GM18868 (cell line): ENCODE data around the gene EVL.

Experiments
- ATAC-seq: cut with Tn5 transposase; IDR thresholded peaks from one replicate; pipeline ENCODE4 v1.9.1; 2021; ENCODE audit warnings: mild to moderate bottlenecking, moderate library complexity; ENCODE audit not compliant: unreplicated experiment

EVL gene

GRCh38 chr14:100080206-100080605 lies 15.0 kb downstream of the EVL start:
- no peak for ATAC-seq

GRCh38 chr14:100081997-100082625 lies 16.9 kb downstream of the EVL start:
- ATAC-seq, result no peak

- ATAC-seq, result no peak
These were observed 17.5 kb downstream of the EVL start for GRCh38 chr14:100082723-100083122.

- ATAC-seq, result no peak
These were observed 18.5 kb downstream of the EVL start for GRCh38 chr14:100083706-100084105.

GRCh38 chr14:100084591-100084990 lies 19.4 kb downstream of the EVL start:
- no peak for ATAC-seq

- no peak for ATAC-seq
These were observed 20.2 kb downstream of the EVL start for GRCh38 chr14:100085462-100085861.

- no peak for ATAC-seq
These were observed 21.1 kb downstream of the EVL start for GRCh38 chr14:100086361-100086760.

GRCh38 chr14:100088226-100088625 lies 23.0 kb downstream of the EVL start:
- no peak for ATAC-seq

GRCh38 chr14:100091386-100091785 lies 26.2 kb downstream of the EVL start:
- ATAC-seq, result no peak

- ATAC-seq, result no peak
These were observed 27.6 kb downstream of the EVL start for GRCh38 chr14:100092832-100093231.

GRCh38 chr14:100093319-100093718 lies 28.1 kb downstream of the EVL start:
- ATAC-seq, result no peak

GRCh38 chr14:100096656-100097055 lies 31.4 kb downstream of the EVL start:
- no peak for ATAC-seq

GRCh38 chr14:100098171-100098570 lies 32.9 kb downstream of the EVL start:
- ATAC-seq, result no peak

GRCh38 chr14:100100032-100100703 lies 34.9 kb downstream of the EVL start:
- ATAC-seq, result no peak

GRCh38 chr14:100102156-100102785 lies 37.0 kb downstream of the EVL start:
- ATAC-seq, result no peak

- no peak for ATAC-seq
These were observed 38.2 kb downstream of the EVL start for GRCh38 chr14:100103250-100104005.

- no peak for ATAC-seq
These were observed 38.8 kb downstream of the EVL start for GRCh38 chr14:100104006-100104352.

GRCh38 chr14:100104523-100105300 lies 39.5 kb downstream of the EVL start:
- no peak for ATAC-seq

- no peak for ATAC-seq
These were observed 40.3 kb downstream of the EVL start for GRCh38 chr14:100105357-100106169.
